ENCODE results near the gene TMBIM1.

GRCh38 chr2:218275371-218276072 is 16.8 kb downstream of the TMBIM1 start:
- TF ChIP-seq CREB1 (CRISPR knock-in tag; IDR thresholded peaks at IDR 0.05): no peak
- TF ChIP-seq, protein P1, sequence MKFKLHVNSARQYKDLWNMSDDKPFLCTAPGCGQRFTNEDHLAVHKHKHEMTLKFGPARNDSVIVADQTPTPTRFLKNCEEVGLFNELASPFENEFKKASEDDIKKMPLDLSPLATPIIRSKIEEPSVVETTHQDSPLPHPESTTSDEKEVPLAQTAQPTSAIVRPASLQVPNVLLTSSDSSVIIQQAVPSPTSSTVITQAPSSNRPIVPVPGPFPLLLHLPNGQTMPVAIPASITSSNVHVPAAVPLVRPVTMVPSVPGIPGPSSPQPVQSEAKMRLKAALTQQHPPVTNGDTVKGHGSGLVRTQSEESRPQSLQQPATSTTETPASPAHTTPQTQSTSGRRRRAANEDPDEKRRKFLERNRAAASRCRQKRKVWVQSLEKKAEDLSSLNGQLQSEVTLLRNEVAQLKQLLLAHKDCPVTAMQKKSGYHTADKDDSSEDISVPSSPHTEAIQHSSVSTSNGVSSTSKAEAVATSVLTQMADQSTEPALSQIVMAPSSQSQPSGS (CRISPR knock-in tag; IDR thresholded peaks at IDR 0.05; ENCODE audit: borderline replicate concordance, low read depth): no peak

Measured in WTC11 (cell line).